Measurements from ENCODE around the gene TTLL11.

Gene TTLL11

GRCh38 chr9:121840838-121841760 is 252.0 kb downstream of the TTLL11 start:
- WGBS = 91% methylated on average over 20 of the region's 20 CpGs
- Histone ChIP-seq H3K36me3 (ENCODE audit: insufficient read depth, low read length) (no peaks in the 10 kb centered on the region), H3K4me1 (ENCODE audit: insufficient read depth, low read length) (no peaks in the 10 kb centered on the region), H3K9ac (ENCODE audit: low read depth, low read length) (no peak overlapping the region), H3K27me3 (ENCODE audit: insufficient read depth, low read length) (no peaks in the 10 kb centered on the region), H3K27ac (ENCODE audit: low read depth, low read length) (no peak overlapping the region), H3K4me3 (ENCODE audit: low read length) (no peak overlapping the region), H3K9me3 (ENCODE audit: insufficient read depth, low read depth, low read length) (peaks cover 6% of the 10 kb centered on the region; the same call in 1 of the 2 replicates)

GRCh38 chr9:121839726-121840500 is 253.2 kb downstream of the TTLL11 start:
- H3K27me3 ChIP-seq (ENCODE audit: insufficient read depth, low read length) = no peaks in the 10 kb centered on the region
- WGBS = 84% methylated on average over 15 of the region's 16 CpGs
- no peak overlapping the region for H3K27ac ChIP-seq (ENCODE audit: low read depth, low read length)
- H3K4me3 ChIP-seq (ENCODE audit: low read length) = no peak overlapping the region
- peaks cover 2% of the 10 kb centered on the region; the same call in 1 of the 2 replicates for H3K9me3 ChIP-seq (ENCODE audit: insufficient read depth, low read depth, low read length)
- H3K36me3 ChIP-seq (ENCODE audit: insufficient read depth, low read length) = no peaks in the 10 kb centered on the region
- no peak overlapping the region for H3K9ac ChIP-seq (ENCODE audit: low read depth, low read length)
- no peaks in the 10 kb centered on the region for H3K4me1 ChIP-seq (ENCODE audit: insufficient read depth, low read length)

- WGBS = 84% methylated on average over 23 of the region's 23 CpGs
- Histone ChIP-seq H3K36me3 (ENCODE audit: insufficient read depth, low read length) (no peaks in the 10 kb centered on the region), H3K27ac (ENCODE audit: low read depth, low read length) (no peak overlapping the region), H3K4me3 (ENCODE audit: low read length) (no peak overlapping the region), H3K4me1 (ENCODE audit: insufficient read depth, low read length) (no peaks in the 10 kb centered on the region), H3K27me3 (ENCODE audit: insufficient read depth, low read length) (no peaks in the 10 kb centered on the region), H3K9me3 (ENCODE audit: insufficient read depth, low read depth, low read length) (no peaks in the 10 kb centered on the region), H3K9ac (ENCODE audit: low read depth, low read length) (no peak overlapping the region)
Observed at GRCh38 chr9:121838746-121839669, 254.1 kb downstream of the TTLL11 start.

GRCh38 chr9:121837113-121837961 is 255.8 kb downstream of the TTLL11 start:
- Histone ChIP-seq H3K4me1 (ENCODE audit: insufficient read depth, low read length) (no peaks in the 10 kb centered on the region), H3K36me3 (ENCODE audit: insufficient read depth, low read length) (no peaks in the 10 kb centered on the region), H3K4me3 (ENCODE audit: low read length) (no peak overlapping the region), H3K9ac (ENCODE audit: low read depth, low read length) (no peak overlapping the region), H3K9me3 (ENCODE audit: insufficient read depth, low read depth, low read length) (no peaks in the 10 kb centered on the region), H3K27ac (ENCODE audit: low read depth, low read length) (no peak overlapping the region), H3K27me3 (ENCODE audit: insufficient read depth, low read length) (no peaks in the 10 kb centered on the region)
- WGBS = 76% methylated on average over 9 of the region's 9 CpGs

- H3K9ac ChIP-seq (ENCODE audit: low read depth, low read length) = no peak overlapping the region
- H3K9me3 ChIP-seq (ENCODE audit: insufficient read depth, low read depth, low read length) = no peaks in the 10 kb centered on the region
- H3K4me1 ChIP-seq (ENCODE audit: insufficient read depth, low read length) = no peaks in the 10 kb centered on the region
- 85% methylated on average over 3 of the region's 3 CpGs for WGBS
- H3K36me3 ChIP-seq (ENCODE audit: insufficient read depth, low read length) = no peaks in the 10 kb centered on the region
- H3K27ac ChIP-seq (ENCODE audit: low read depth, low read length) = no peak overlapping the region
- H3K27me3 ChIP-seq (ENCODE audit: insufficient read depth, low read length) = no peaks in the 10 kb centered on the region
- H3K4me3 ChIP-seq (ENCODE audit: low read length) = no peak overlapping the region
Observed at GRCh38 chr9:121836366-121836885, 256.7 kb downstream of the TTLL11 start.

- WGBS = 89% methylated on average over 5 of the region's 5 CpGs
- Histone ChIP-seq H3K27me3 (ENCODE audit: insufficient read depth, low read length) (no peaks in the 10 kb centered on the region), H3K4me3 (ENCODE audit: low read length) (no peak overlapping the region), H3K4me1 (ENCODE audit: insufficient read depth, low read length) (no peaks in the 10 kb centered on the region), H3K9me3 (ENCODE audit: insufficient read depth, low read depth, low read length) (no peaks in the 10 kb centered on the region), H3K36me3 (ENCODE audit: insufficient read depth, low read length) (no peaks in the 10 kb centered on the region), H3K27ac (ENCODE audit: low read depth, low read length) (no peak overlapping the region), H3K9ac (ENCODE audit: low read depth, low read length) (no peak overlapping the region)
Observed at GRCh38 chr9:121835587-121836365, 257.3 kb downstream of the TTLL11 start.

GRCh38 chr9:121833061-121833460 is 260.0 kb downstream of the TTLL11 start:
- Histone ChIP-seq H3K36me3 (ENCODE audit: insufficient read depth, low read length) (no peaks in the 10 kb centered on the region), H3K27ac (ENCODE audit: low read depth, low read length) (no peak overlapping the region), H3K4me3 (ENCODE audit: low read length) (no peak overlapping the region), H3K9me3 (ENCODE audit: insufficient read depth, low read depth, low read length) (no peaks in the 10 kb centered on the region), H3K9ac (ENCODE audit: low read depth, low read length) (no peak overlapping the region), H3K4me1 (ENCODE audit: insufficient read depth, low read length) (no peaks in the 10 kb centered on the region), H3K27me3 (ENCODE audit: insufficient read depth, low read length) (no peaks in the 10 kb centered on the region)
- 94% methylated on average over 9 of the region's 9 CpGs for WGBS

GRCh38 chr9:121831869-121832268 is 261.2 kb downstream of the TTLL11 start:
- Histone ChIP-seq H3K9me3 (ENCODE audit: insufficient read depth, low read depth, low read length) (no peaks in the 10 kb centered on the region), H3K36me3 (ENCODE audit: insufficient read depth, low read length) (no peaks in the 10 kb centered on the region), H3K27me3 (ENCODE audit: insufficient read depth, low read length) (no peaks in the 10 kb centered on the region), H3K4me1 (ENCODE audit: insufficient read depth, low read length) (no peaks in the 10 kb centered on the region; the same call in 1 of the 2 replicates), H3K27ac (ENCODE audit: low read depth, low read length) (no peak overlapping the region), H3K9ac (ENCODE audit: low read depth, low read length) (no peak overlapping the region), H3K4me3 (ENCODE audit: low read length) (no peak overlapping the region)
- WGBS = 92% methylated on average over 3 of the region's 3 CpGs

- Histone ChIP-seq H3K9ac (ENCODE audit: low read depth, low read length) (no peak overlapping the region), H3K4me1 (ENCODE audit: insufficient read depth, low read length) (peaks cover 2% of the 10 kb centered on the region; the same call in 1 of the 2 replicates), H3K27me3 (ENCODE audit: insufficient read depth, low read length) (no peaks in the 10 kb centered on the region), H3K4me3 (ENCODE audit: low read length) (no peak overlapping the region), H3K36me3 (ENCODE audit: insufficient read depth, low read length) (no peaks in the 10 kb centered on the region), H3K27ac (ENCODE audit: low read depth, low read length) (no peak overlapping the region), H3K9me3 (ENCODE audit: insufficient read depth, low read depth, low read length) (no peaks in the 10 kb centered on the region)
- 88% methylated on average over 3 of the region's 3 CpGs for WGBS
Observed at GRCh38 chr9:121830441-121831140, 262.5 kb downstream of the TTLL11 start.
